AG20443 (cell line): Measurements from ENCODE around the gene FASN.

Experiments used
- DNase-seq: peaks from one replicate; pipeline ENCODE4 v3.0.0; 2012; ENCODE audit warnings: low spot score, mixed read lengths

FASN gene

GRCh38 chr17:82087961-82088837, 9.8 kb downstream of the FASN start:
- no peak for DNase-seq

DNA sequence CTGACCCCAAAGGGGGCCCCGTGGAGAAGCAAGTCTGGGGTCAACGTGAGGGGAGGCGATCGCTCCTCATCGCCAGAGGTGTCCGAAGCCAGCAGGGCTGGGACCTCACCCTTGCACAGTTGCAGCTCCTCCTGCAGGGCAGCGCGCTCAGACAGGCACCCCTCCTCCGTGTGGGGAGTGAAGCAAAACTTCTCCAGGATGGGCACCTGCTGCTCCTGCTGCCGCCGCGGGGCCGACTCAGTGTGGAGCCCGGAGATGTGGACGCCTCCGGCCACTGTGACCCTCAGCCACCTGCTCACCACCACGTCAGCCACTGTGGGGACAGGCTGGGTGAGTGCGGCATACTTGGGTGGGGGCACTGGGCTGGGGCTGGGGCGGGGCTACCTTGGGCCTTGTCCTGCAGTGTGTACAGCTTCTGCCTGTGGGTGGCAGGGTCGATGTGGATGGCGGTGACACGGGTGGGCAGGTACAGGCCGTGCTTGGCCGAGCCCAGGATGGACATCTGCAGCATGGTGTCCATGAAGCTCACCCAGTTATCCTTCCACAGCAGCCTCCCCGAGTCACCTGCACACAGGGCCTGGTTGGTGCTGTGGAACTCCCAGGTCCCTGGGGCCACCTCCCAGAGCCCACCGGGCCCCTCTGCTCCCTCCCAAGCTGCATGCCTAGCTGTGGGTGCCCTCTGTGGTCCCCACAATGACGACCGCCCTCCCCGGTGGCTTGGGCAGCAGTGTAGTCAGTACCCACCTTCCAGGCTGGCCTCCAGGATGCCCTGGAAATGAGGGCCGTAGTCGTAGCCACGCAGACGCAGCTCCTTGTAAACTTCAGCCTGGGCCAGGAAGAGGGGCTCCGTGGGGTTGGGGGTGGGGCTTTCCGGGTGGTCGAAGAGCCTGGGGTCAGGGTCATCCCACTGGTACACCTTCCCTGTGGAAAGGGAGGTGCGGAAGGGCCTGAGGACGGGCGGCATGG, 10.8 kb downstream of the FASN start:
- DNase-seq, result no peak

GRCh38 chr17:82085931-82086764, 11.9 kb downstream of the FASN start:
- no peak for DNase-seq

DNA sequence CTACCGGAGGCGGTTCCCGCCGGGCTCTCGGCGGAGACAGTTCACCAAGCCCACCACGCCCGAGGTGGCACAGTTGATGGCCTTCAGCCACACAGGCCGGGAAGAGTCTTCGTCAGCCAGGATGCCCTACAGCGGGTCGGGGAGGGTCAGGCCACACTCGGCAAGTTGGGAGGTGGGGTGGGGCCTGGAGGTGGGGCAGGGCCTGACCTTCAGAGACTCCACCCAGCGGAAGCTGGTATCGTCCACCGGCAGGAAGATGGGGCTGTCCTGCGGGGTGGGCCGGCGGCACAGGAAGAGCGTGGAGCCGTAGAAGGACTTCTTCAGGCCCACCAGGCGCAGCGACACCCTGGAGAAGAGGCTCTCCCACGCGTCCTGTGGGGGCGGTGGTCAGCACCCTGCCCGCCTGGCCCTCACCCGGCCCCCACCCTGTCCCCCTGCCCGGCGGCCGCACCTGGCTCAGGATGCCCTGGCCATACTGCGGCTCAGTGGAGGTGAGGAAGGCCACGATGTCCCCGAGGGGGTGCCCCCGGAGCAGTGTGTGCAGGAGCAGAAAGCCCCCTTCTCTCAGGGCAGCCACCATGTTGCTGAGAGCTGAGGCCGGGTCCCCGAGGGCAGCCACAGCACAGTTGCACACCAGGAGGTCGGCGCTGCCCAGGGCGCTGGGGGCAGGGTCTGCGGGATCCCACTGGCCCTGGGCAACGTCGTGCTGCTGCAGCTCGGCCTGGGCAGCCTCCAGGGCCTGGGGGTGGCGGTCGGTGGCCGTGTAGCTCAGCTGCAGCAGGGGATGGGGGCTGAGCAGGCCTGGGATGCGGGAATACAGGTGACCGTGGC, 12.8 kb downstream of the FASN start:
- no peak for DNase-seq

- no peak for DNase-seq
Measured at GRCh38 chr17:82084373-82085030, 13.5 kb downstream of the FASN start.

DNA sequence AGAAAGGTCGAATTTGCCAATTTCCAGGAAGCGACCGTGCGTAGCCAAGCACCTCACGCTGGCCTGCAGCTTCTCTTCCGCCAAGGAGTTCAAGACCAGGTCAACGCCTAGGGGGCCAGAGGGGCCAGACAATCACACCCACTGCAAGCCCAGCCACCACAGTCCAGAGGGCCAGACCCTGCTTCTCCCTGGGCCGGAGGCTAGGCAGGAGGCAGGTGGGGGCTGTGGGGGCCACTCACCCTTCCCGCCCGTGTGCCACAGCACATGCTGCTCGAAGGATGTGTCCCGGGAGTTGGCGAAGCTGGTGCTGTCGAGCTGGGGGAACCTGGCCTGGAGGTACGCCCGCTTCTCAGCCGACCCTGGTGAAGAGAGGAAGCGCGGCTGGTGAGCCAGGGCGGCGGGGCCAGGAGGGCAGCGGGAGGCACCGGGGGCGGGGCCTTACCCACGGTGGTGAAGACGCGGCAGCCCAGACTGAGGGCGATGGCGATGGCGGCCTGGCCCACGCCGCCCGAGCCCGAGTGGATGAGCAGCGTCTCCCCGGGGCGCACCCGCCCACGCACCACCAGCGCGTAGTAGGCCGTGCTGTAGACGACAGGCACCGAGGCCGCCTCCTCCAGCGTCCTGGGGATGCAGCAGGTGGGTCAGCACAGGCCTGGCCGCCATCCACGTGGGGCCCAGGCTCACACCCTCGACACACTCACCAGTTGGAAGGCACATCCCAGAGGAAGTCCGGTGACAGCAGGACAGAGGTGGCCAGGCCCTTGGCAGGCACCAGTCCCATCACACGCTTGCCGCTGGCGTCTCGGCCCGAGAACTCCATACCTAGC, 14.3 kb downstream of the FASN start:
- DNase-seq, result no peak

- DNase-seq, result no peak
Measured at GRCh38 chr17:82083009-82083408, 15.0 kb downstream of the FASN start.

DNA sequence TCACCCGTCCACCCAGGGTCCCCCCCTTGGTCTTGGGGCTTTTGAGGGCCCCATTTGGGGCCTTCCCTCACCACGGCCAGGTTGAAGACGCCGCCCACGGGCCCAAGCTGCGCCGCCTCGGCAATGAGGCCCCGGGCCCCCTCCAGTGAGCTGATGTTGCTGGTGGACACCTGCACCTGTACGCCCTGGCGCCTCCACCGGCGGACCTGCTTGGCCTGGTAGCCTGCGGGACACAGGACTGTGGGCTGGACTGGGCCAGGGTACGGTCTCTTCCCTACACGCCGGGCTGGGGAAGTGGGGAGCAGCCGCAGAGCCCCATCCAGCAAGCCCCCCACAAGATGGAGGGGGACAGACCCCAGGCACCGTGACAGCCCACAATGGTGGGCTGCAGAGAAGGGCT, 15.6 kb downstream of the FASN start:
- DNase-seq, result no peak

- DNase-seq, result no peak
Measured at GRCh38 chr17:82081966-82082365, 16.1 kb downstream of the FASN start.

- DNase-seq, result no peak
Measured at GRCh38 chr17:82081546-82081945, 16.5 kb downstream of the FASN start.

DNA sequence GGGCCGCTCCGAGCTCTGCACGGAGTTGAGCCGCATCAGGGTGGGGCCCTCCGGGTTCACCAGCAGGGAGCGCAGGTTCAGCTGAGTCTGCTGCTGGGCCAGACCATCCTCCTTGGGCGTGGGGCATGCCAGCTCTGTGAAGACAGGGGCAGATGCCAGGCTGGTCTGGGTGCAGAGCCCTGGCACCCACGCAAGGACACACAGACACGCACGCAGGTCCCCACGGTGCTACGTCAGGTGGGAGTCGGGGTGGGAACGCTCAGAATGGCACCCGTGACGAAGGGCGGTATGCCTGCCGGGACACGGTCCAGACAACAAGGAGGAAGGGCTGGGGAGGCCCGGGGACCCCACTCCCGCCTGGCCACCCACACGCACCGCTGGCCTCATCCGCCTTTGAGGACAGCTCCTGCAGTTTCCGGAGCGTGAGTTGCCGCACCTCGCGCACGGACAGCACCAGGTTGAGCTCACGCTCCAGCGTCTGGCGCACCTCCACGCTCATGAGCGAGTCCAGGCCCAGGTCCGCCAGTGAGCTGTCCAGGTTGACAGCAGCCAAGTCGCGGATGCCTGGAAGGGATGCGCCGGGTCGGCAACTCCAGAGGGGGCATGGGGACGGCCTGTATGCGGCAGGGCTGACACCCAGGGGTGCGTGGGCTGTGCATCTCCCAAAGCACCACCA, 17.1 kb downstream of the FASN start:
- DNase-seq, result no peak

GRCh38 chr17:82080048-82080788, 17.8 kb downstream of the FASN start:
- no peak for DNase-seq

DNA sequence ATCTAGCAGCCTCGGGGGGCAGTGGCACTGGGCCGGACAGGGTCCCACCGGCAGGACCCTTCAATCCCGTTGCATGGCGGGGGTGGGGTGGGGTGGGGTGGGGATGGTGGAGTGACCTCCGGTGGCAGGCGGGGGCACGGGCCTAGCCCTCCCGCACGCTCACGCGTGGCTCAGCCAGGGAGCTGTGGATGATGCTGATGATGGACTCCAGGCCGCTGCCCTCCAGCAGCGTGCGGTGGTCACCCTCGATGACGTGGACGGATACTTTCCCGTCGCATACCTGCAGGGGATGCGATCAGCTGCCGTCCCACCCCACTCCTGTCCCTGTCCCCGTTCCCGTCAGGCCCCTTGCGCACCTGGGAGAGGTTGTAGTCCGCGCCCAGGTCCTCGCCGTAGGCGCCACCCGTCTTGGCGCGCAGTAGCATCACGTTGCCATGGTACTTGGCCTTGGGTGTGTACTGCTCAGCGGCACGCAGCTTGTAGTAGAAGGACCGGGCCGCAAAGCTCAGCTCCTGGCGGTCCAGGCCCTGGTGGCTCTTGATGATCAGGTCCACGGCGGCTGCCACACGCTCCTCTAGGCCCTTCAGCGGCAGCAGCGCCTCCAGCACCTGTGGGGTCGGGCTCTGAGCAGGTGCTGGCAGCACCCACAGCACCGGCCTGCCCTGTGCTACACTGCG, 18.9 kb downstream of the FASN start:
- DNase-seq, result no peak

DNA sequence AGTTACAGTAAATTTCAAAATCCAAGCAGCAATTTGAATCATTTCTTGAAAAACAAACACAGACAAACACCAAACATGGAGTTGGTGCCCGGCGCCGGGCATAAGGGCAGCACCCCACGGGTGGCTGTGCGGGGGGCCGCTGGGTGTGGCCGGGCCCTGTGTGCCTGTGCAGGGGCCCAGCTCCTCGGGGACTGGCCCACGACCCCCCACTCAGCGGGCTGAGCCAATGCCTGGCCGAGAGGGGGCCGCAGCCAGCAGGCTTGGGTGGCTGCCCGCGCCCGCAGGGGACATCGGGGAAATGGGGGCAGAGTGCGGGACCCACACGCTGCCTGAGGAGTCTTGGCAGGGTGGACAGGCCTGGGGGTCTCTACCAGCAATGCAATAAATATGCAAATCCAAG, 19.6 kb downstream of the FASN start:
- DNase-seq, result no peak

DNA sequence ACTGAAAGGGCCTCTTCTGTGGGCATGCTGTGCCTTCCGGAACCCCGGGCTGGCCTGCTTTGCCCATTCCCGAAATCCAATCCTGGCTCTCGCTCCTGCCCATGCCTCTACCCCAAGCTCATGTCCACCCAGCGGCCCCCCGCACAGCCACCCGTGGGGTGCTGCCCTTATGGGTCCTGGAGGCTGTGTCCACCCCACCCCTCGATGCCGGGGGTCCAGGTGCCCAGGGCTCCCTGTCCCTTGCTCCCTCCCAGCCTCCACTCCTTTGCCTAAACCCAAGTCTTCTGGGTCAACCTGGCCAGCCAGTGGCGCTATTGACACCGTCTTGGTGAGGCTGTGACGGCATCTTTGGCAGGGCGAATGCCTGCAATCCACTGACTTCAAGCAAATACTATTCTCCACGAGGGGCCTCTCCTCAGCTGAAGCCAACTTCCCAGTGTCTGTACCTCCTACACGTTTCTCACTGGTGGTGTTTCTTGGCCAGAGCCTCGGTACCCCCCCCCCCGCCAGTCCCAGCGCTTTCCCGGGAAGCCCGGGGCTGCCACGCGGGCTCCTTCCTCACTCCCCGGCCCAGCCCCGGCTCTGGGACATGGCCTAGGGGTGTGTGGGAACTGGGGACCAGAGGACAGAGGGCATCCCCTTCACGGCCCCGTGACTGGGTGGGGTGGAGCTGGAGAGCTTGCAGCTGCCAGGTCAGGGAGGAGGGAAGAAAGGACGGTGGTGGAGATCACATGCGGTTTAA, 20.2 kb downstream of the FASN start:
- no peak for DNase-seq

- no peak for DNase-seq
Measured at GRCh38 chr17:82076785-82077591, 21.0 kb downstream of the FASN start.
